Fibroblast of skin of right quadriceps (primary cell): Measurements from ENCODE around the gene HSPBP1.
A peak's percentile ranks its signal among the peaks of the same experiment; 100 is the strongest.
"Not testable (repeated sequence)": the region's sequence is repeated elsewhere in the genome, so short reads cannot be mapped to it uniquely, and the experiment has no call there.

ENCODE experiments used
- DNase-seq: peaks from one replicate; pipeline ENCODE4 v3.0.0-alpha.2; 2013

HSPBP1 gene

GRCh38 chr19:55230780-55231179, 49.1 kb downstream of the HSPBP1 start:
- DNase-seq = no peak

GRCh38 chr19:55230329-55230728, 49.6 kb downstream of the HSPBP1 start:
- no peak for DNase-seq

- DNase-seq = no peak
Observed at GRCh38 chr19:55229789-55230182, 50.1 kb downstream of the HSPBP1 start.

- DNase-seq = no peak
Observed at GRCh38 chr19:55229145-55229788, 50.6 kb downstream of the HSPBP1 start.

- no peak for DNase-seq
Observed at GRCh38 chr19:55228403-55229031, 51.4 kb downstream of the HSPBP1 start, which contains the start of gene TMEM86B. Gene TMEM86B, minus strand, starts transcription at chr19:55228763. Its CDS starts 22 bp downstream, at chr19:55228741.

GRCh38 chr19:55228015-55228391, 51.9 kb downstream of the HSPBP1 start:
- no peak for DNase-seq

- DNase-seq = no peak
Observed at GRCh38 chr19:55227241-55228014, 52.5 kb downstream of the HSPBP1 start.

- DNase-seq = no peak
Observed at GRCh38 chr19:55226788-55227187, 53.1 kb downstream of the HSPBP1 start.

- no peak for DNase-seq
Observed at GRCh38 chr19:55226273-55226672, 53.6 kb downstream of the HSPBP1 start.

GRCh38 chr19:55225415-55225958, 54.4 kb downstream of the HSPBP1 start:
- no peak for DNase-seq

- not testable (repeated sequence) for DNase-seq
Observed at GRCh38 chr19:55224679-55225414, 55.1 kb downstream of the HSPBP1 start.

- no peak for DNase-seq
Observed at GRCh38 chr19:55224038-55224665, 55.8 kb downstream of the HSPBP1 start.

- DNase-seq = no peak
Observed at GRCh38 chr19:55223291-55224037, 56.4 kb downstream of the HSPBP1 start.

- no peak for DNase-seq
Observed at GRCh38 chr19:55220525-55220924, 59.4 kb downstream of the HSPBP1 start.

- DNase-seq = peak; percentile 99
Observed at GRCh38 chr19:55216461-55217198, 63.3 kb downstream of the HSPBP1 start.

GRCh38 chr19:55213547-55213946, 66.4 kb downstream of the HSPBP1 start:
- DNase-seq = no peak

- no peak for DNase-seq
Observed at GRCh38 chr19:55212447-55212846, 67.5 kb downstream of the HSPBP1 start.
